ENCODE measurements around the gene UAP1.
"Not testable (repeated sequence)": the region's sequence is repeated elsewhere in the genome, so short reads cannot be mapped to it uniquely, and the experiment has no call there.

UAP1 gene

DNA sequence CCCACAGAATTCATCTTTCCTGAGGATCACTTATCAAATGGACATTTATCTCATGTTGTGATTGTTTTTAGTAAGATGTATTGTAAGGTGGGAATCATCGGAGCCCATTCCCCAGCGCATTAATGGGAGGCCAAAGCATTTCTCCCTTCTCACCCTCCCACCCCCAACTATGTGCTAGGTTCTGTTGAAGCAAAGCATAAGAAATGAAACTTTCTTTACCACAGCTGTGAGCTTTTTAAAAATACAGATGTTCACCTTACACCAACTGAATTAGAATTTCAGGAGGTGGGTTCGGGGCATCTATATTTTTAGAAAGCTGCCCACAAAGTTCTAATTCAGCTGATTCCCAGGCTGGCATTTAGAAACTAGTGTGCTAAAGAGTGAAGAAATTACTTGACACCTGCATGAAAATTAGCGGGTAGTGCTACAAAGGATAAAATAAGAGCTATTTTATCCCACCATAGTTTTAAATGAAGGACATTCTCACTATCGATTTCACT lies 26.3 kb downstream of the UAP1 start:
- Histone ChIP-seq H3K9me3 (ENCODE audit: severe bottlenecking) (no peaks in the 10 kb centered on the region), H3K27ac (no peak overlapping the region), H3K4me3 (ENCODE audit: low read depth, low read length) (no peak overlapping the region), H3K27me3 (ENCODE audit: insufficient read depth, low read depth, severe bottlenecking) (no peaks in the 10 kb centered on the region), H3K36me3 (peaks cover 83% of the 10 kb centered on the region)
- TF ChIP-seq CTCF (IDR thresholded peaks at IDR 0.05; ENCODE audit: low read depth, low read length), result no peak
- no peak for DNase-seq

- Histone ChIP-seq H3K4me3 (ENCODE audit: low read depth, low read length) (no peak overlapping the region), H3K27ac (no peak overlapping the region), H3K36me3 (peaks cover 86% of the 10 kb centered on the region), H3K27me3 (ENCODE audit: insufficient read depth, low read depth, severe bottlenecking) (no peaks in the 10 kb centered on the region), H3K9me3 (ENCODE audit: severe bottlenecking) (no peaks in the 10 kb centered on the region)
- DNase-seq, result no peak
- no peak for TF ChIP-seq CTCF (IDR thresholded peaks at IDR 0.05; ENCODE audit: low read depth, low read length)
Measured at GRCh38 chr1:162590101-162590500, 28.6 kb downstream of the UAP1 start.

GRCh38 chr1:162590686-162591085 lies 29.2 kb downstream of the UAP1 start:
- DNase-seq, result no peak
- no peak for TF ChIP-seq CTCF (IDR thresholded peaks at IDR 0.05; ENCODE audit: low read depth, low read length)
- Histone ChIP-seq H3K4me3 (ENCODE audit: low read depth, low read length) (no peak overlapping the region), H3K27me3 (ENCODE audit: insufficient read depth, low read depth, severe bottlenecking) (no peaks in the 10 kb centered on the region), H3K9me3 (ENCODE audit: severe bottlenecking) (no peaks in the 10 kb centered on the region), H3K27ac (no peak overlapping the region), H3K36me3 (peaks cover 89% of the 10 kb centered on the region)

- Histone ChIP-seq H3K4me3 (ENCODE audit: low read depth, low read length) (no peak overlapping the region), H3K36me3 (peaks cover 65% of the 10 kb centered on the region), H3K27me3 (ENCODE audit: insufficient read depth, low read depth, severe bottlenecking) (no peaks in the 10 kb centered on the region), H3K9me3 (ENCODE audit: severe bottlenecking) (no peaks in the 10 kb centered on the region), H3K27ac (no peak overlapping the region)
- DNase-seq, result no peak
- no peak for TF ChIP-seq CTCF (IDR thresholded peaks at IDR 0.05; ENCODE audit: low read depth, low read length)
Measured at GRCh38 chr1:162596514-162597170, 35.1 kb downstream of the UAP1 start.

GRCh38 chr1:162599451-162599850 lies 37.9 kb downstream of the UAP1 start:
- Histone ChIP-seq H3K27ac (no peak overlapping the region), H3K4me3 (ENCODE audit: low read depth, low read length) (no peak overlapping the region), H3K27me3 (ENCODE audit: insufficient read depth, low read depth, severe bottlenecking) (no peaks in the 10 kb centered on the region), H3K36me3 (peaks cover 59% of the 10 kb centered on the region), H3K9me3 (ENCODE audit: severe bottlenecking) (no peaks in the 10 kb centered on the region)
- no peak for DNase-seq
- no peak for TF ChIP-seq CTCF (IDR thresholded peaks at IDR 0.05; ENCODE audit: low read depth, low read length)

- peaks cover 33% of the 10 kb centered on the region for H3K36me3 ChIP-seq
- not testable (repeated sequence) for H3K27me3 ChIP-seq (ENCODE audit: insufficient read depth, low read depth, severe bottlenecking); H3K9me3 ChIP-seq (ENCODE audit: severe bottlenecking); H3K27ac ChIP-seq; H3K4me3 ChIP-seq (ENCODE audit: low read depth, low read length); DNase-seq
Measured at GRCh38 chr1:162603117-162603516, 41.6 kb downstream of the UAP1 start.

Measured in WERI-Rb-1 (cell line).